Cardiac fibroblast (primary cell): Measurements from ENCODE around the gene MYO3A.

Experiments
- DNase-seq, 2 donors: peaks; one replicate each; pipeline versions ENCODE4 v3.0.0 to v3.0.0-alpha.2; 2010; ENCODE audit warnings: low read depth in 2 of 2
- H3K4me3 ChIP-seq, 2 donors: replicated peaks in 1 of 2; 1 replicate in 1 of 2; 2 replicates in 1 of 2; pipeline ENCODE4 v1.5.1; 2011; ENCODE audit warnings: low read depth in 2 of 2, low read length in 2 of 2, mild to moderate bottlenecking in 2 of 2, moderate library complexity in 1 of 2
- CTCF ChIP-seq: IDR thresholded peaks from one replicate; pipeline ENCODE4 v1.5.1; 2011; ENCODE audit warnings: low read depth, mild to moderate bottlenecking, low read length, inconsistent platforms

The MYO3A gene

GRCh38 chr10:25974897-25975459 is 40.9 kb downstream of the MYO3A start:
- no peak for TF ChIP-seq CTCF
- no peak for DNase-seq
- H3K4me3 ChIP-seq, result no peak overlapping the region

- DNase-seq, result peak in 1 of 2 donors; percentile 1
- TF ChIP-seq CTCF, result no peak
- H3K4me3 ChIP-seq, result no peak overlapping the region
Observed at GRCh38 chr10:25978771-25979170, 44.7 kb downstream of the MYO3A start.

GRCh38 chr10:25982107-25982506 is 48.1 kb downstream of the MYO3A start:
- H3K4me3 ChIP-seq, result no peak overlapping the region
- no peak for TF ChIP-seq CTCF
- no peak for DNase-seq

- no peak for TF ChIP-seq CTCF
- H3K4me3 ChIP-seq, result no peak overlapping the region
- no peak for DNase-seq
Observed at GRCh38 chr10:25988583-25988982, 54.6 kb downstream of the MYO3A start.

- TF ChIP-seq CTCF, result no peak
- DNase-seq, result no peak
- H3K4me3 ChIP-seq, result no peak overlapping the region
Observed at GRCh38 chr10:25989951-25990350, 55.9 kb downstream of the MYO3A start.

GRCh38 chr10:25999295-25999981 is 65.4 kb downstream of the MYO3A start:
- H3K4me3 ChIP-seq, result no peak overlapping the region
- DNase-seq, result no peak
- TF ChIP-seq CTCF, result no peak
